ENCODE measurements around the gene FZD8.

FZD8 gene

DNA sequence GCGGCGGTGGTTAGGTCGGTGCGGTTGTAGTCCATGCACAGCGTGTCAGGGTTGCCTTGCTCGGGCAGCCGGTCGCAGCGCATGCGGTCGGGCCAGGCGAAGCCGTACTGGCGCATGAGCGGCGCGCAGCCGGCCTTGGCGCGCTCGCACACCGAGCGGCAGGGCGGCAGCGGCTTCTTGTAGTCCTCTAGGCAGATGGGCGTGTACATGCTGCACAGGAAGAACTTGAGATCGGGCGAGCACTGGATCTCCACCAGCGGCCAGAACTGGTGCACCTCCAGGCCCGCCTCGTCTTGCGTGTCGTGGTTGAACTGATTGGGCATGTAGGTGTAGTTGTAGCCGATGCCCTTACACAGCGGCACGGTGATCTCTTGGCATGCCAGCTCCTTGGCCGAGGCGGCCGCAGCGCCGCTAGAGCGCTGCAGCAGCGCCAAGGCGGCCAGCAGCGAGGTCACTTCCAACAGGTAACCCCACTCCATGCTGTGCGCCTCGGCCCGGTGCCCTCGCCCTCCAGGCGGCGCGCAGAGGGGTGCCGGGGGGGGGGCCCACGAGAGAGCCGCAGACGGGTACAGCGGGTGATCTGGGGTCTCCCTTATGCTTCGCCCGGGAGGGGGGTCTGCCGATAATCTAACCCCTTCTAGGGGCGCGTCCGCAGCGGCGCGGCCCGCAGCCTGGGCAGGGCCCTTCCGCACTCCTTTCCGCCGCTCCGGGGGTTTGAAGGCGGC lies 983 bp downstream of the FZD8 start:
- DNase-seq (ENCODE audit: low read depth): no peak

DNA sequence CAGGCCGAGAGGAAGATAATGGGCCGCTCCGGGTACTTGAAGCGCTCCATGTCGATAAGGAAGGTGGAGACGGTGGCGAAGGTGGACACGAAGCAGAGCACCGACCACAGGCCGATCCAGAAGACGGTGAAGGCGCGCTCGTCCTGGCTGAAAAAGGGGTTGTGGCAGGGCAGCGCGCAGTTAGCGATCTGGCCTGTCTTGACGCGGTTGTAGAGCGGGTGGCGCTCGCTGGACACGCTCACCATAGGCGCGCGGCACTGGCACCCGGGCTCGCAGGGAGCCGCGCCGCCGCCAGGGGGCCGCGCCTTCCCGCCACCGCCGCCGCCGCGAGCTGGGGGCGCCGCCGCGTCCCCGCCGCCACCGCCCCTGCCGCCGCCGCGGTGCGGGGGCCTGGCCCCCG lies 1.6 kb downstream of the FZD8 start:
- no peak for DNase-seq (ENCODE audit: low read depth)

DNA sequence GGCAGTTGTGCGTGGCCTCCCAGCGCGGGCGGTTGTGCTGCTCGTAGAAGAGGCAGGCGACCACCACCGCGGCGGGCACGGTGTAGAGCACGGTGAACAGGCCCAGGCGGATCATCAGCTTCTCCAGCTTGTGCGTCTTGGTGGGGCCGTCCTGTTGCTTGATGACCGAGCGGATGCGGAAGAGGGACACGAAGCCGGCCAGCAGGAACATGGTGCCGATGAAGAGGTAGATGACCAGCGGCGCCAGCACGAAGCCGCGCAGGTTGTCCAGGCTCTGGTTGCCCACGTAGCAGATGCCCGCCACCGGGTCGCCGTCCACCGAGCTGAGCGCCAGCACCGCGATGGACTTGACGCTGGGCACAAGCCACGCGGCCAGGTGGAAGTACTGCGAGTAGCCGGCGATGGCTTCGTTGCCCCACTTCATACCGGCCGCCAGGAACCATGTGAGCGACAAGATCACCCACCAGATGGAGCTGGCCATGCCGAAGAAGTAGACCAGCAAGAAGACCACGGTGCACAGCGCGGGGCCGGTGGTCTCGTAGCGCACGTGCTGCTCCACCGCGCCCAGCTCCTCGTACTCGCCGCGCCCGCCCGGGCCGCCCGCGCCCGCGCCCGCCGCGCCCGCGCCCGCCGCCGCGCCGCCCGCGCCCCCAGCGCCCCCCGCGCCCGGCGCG lies 2.2 kb downstream of the FZD8 start:
- no peak for DNase-seq (ENCODE audit: low read depth)

DNA sequence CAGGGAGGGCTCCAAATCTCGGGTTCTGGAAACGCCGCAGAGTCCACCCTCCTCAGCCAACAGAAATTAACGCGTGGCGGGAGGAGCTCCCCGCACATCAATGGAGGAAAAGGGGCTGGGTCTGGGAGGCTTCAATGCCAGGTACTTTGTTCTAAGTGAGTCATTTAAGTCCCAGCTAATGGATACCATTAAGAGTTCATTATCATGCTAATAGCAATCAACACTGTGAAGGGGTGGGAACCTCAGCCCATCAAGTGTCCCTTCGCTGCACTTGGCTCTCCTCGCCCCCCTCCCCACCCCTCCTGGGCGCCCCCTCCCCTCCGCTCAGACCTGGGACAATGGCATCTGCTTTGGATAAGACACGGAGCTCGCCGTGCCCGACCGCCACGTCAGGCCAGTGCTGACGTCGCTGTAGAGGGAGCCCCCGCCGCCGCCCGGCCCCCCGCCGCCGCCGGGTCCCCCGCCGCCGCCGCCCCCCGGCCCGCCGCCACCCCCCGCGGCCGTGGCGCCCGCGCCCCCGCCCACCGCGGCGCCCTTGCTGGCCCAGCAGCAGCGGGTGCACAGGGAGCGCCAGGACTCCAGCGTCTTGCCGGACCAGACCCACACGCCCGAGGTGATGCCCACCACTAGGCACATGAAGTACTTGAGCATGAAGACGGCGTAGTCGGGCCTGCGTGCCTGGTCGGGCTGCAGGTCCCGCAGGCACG lies 2.9 kb downstream of the FZD8 start:
- no peak for DNase-seq (ENCODE audit: low read depth)

DNA sequence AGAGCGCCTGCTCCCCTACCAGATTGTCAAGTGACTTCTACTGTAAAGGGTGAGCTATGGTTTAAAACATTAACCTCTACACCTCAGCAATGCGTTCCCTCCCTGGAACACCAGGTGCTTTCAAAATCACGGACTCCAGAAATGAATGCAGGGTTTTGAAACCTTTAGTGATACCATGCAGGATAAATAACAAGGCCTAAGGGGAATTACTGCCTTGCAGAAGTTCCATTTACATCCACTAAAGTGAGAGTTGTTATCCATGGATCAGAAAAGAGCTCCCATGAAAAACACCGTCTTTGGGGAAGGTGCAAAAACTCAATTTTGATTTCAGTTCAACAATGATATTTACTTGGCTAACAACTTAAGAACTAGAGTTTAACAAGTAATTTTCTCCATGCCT lies 4.0 kb downstream of the FZD8 start:
- DNase-seq (ENCODE audit: low read depth): no peak

DNA sequence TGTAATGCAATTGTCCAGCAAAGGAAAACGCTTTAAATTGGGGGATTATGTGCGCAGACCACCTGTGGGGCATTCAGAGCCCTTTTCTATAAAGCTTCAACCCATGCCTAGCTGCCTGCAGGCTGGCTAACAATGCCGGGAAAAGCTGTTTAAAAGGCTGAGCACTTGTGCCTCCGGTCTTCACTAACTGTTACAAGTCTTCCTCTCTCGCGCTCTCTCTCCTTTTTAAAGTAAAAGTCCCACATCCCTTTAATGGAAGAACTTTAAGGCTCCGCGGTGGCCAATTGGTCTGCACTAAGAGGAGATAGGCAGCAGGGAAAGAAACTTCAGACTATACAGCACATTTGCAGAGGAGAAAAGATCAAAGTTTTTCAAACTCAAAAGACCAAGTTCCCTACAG lies 4.6 kb downstream of the FZD8 start:
- no peak for DNase-seq (ENCODE audit: low read depth)

DNA sequence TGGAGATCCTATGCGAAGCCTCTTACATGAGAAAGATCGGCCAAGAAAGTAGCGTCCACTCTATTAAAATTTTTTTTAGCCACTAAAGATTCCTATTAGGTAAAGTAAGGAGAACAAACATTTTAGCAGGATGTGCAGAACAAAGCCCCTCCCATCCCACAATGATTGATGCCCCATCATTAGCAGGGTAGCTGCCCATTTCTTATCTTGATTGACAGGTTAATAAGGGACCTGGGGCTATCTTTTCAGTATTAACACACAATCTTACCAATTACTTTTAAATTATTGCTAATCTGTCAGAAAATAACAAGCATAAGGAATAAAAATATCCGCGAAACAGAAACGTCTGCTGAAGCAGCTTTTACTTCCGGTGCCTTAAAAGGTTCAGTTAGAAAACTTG lies 5.1 kb downstream of the FZD8 start:
- no peak for DNase-seq (ENCODE audit: low read depth)

DNA sequence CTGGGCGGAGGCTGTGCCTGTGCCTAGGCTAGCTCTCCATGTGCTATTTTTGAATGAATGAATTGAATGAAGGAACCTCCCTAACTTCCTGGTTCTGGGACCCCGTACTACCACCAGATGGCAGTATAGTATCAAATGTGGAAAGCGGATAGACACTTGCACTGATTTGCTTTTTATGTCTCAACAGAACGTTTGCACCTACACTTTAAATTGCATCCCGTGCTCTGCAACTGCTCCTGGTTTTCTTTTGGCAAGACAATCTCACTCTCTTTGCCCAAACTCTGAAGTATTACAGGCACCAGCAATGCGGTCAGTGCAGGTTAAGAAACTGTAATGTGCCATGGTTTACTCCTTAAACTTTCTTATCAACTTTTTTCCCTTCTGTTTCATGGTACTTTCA lies 6.5 kb downstream of the FZD8 start:
- no peak for DNase-seq (ENCODE audit: low read depth)

DNA sequence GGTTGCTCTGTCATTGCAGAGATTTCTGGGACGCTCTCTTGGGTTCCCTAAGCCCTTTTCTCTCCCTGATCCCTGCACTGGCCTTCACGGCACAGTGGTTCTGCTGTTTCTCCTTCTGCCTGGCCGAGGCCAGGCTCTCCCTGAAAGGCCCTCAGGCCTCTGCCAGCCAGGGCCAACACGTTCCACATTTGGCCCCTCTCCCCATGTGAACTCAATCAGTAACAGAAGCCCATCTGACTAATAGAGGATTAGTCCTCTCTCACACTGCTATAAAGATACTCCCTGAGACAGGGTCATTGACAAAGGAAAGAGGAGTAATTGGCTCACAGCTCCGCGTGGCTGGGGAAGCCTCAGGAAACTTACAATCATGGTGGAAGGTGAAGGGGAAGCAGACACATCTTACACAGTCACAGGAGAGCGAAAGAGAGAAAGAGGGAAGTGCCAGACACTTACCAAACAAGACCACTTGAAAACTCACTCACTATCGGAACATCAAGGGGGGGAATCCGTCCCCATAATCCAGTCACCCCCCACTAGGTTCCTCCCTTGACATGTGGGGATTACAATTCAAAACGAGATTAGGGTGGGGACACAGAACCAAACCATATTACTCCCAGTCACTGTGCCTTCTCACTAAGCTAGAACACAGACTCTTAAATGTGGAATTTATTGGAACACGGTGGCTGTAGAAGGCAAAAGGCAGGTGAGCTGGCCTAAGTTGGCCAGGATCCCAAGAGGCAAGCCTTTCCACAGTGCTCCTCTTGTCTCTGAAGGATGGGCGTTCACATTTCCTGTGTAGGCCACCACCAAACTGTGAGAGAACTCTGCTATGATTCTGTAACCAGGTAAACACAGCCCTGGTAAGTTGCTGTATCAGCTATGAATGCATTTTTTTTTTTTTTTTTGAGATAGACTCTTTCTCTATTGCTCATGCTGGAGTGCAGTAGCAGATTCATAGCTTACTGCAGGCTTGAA lies 8.8 kb downstream of the FZD8 start:
- no peak for DNase-seq (ENCODE audit: low read depth)

DNA sequence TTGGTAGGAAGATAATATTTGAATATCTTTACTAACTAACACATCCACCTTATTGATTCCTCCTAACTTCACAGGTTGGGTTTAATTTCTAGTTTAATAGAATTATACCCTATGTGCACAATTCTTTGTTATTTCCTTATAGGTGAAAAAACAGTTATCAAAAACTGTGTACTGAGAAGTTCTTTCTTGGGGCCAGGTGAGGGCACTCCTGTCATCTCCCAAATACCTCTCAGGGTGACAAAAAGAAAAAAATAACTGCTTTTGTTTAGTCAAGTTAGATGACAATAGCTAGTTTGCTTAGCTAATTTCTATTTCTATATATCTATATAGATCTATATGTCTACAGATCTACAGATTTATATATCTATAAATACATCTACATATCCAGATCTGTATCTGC lies 10.1 kb downstream of the FZD8 start:
- DNase-seq (ENCODE audit: low read depth): no peak

DNA sequence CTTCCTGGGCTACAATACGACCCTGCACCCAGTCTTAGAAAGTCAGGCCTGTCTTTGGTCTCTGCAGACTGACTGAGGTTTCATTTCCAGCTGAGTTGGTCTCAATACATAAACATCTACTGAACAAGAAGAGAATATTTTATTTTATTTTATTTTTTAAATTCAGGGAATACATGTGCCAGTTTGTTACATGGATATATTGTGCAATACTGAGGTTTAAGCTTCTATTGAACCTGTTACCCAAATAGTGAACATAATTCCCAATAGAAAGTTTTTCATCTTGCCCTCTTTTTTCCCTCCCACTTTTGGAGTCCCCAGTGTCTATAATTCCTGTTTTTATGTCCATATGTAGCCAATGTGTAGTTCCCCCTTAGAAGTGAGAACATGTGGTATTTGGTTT lies 10.7 kb downstream of the FZD8 start:
- DNase-seq (ENCODE audit: low read depth): no peak

DNA sequence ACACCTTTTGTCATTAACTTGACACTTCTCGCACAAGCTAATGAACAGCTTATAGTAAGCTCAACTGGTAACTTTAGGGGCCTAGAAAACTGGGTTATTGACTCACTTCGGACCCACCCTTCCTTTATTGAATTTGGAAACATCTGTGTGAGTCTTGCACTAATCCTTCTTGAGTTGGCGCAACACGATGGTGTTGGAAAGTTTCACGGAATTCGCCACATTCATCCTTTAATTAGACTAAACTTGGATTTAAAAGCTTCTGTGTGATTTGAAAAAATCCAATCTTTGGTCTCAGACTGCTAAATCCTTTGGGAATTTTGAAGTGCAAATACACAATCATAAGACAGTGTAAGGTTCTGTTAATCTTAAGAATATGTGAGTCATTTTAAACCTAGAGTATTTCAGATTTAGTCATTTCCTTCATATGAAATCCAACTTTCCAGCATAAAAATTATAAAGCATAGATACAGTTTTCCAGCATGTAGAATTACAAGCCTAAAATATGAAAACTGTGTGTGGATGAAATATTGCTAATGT lies 15.1 kb downstream of the FZD8 start:
- no peak for DNase-seq (ENCODE audit: low read depth)

DNA sequence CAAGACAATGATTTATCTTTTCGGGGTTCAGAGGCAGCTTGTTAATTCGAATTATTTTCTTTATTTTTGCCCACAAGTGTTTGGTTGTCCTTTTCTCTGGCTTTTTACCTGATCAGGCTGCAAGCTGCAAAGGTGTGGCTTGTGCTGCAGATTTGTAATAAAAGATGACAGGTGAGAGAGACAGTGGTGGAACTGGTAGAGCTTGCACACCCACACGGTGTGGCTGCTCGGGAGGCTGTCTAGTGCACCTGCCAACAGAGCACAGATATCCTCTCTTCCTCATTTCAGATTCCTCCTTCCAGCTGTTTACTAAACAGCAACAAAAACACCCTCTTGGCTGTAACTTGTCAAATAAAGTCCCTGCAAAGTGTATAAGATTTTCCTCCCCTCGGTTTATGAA lies 27.8 kb downstream of the FZD8 start:
- no peak for DNase-seq (ENCODE audit: low read depth)

DNA sequence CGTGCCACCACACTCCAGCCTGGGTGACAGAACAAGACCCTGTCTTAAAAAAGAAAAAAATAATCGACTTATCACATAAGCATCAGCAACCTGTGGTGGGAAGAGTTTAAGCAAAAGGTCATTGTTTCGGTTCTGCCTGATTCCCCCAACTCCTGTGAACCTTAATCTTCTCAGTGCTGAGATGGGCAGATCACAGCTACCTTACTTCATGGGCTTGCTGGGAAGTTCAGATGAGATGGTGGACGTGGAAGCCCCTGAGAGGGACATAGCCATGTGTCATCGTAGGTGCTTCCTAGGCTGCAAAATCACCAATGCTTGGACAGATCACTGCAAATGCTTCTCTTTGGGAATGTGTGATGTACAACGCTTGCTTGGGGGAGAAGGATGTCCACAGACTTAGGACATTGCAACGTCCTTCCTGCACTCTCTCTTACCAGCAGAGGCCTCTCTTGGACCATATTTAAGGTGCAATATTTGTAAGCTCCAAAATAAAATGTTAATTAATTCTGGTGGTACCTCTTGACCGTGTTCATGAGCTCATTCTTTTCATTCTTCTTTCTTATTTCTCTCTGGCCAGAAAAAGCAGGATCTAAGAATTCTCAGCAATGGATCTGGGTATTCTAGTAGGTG lies 28.4 kb downstream of the FZD8 start:
- no peak for DNase-seq (ENCODE audit: low read depth)

DNA sequence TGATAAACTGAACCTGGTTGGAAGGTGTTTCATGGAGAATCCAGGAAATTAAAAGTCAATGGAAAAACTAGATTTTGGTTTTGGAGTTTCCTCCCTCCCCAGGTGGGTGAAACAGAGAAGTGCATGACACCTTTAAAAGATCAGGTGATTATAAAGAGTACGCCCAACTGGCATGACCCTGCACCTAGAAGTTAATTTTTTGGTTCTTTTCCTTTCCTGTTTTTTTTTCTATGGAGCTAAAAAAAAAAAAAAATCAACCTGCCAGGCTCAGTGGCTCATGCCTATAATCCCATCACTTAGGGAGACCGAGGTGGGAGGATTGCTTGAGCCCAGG lies 29.0 kb downstream of the FZD8 start:
- DNase-seq (ENCODE audit: low read depth): no peak

DNA sequence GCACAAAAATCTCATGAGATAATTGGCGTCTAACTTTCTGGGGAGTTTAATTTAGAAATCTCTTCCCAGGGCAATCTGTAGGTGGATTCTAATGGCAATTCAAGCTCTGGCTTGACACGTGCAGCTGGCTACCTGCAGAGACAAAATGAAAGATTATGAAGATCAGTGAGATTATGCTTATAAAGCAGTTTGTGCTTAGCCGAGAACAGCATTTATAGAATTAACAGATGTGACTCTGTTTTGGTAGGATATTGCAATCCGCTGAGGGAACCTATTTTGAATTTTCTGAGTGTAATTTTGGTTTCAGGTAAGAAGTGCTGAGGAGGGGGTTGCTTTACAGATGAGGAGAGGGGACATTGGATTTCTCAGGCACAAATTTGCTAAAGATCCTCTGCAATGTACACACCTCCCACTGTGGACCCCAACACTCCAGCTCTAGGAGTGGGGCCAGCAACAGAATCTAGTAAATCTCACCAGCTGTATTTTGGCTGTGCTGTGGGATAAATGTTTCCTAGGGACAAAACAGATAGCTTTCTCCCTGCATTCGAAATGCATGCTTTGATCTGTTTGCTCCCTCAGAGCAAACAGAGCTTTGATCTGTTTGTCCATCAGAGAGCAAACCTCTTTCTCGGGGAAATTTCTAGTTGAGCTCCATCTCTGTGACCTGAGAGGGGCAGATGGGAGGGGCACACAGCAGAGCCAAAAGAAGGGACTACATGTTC lies 29.6 kb downstream of the FZD8 start:
- no peak for DNase-seq (ENCODE audit: low read depth)

DNA sequence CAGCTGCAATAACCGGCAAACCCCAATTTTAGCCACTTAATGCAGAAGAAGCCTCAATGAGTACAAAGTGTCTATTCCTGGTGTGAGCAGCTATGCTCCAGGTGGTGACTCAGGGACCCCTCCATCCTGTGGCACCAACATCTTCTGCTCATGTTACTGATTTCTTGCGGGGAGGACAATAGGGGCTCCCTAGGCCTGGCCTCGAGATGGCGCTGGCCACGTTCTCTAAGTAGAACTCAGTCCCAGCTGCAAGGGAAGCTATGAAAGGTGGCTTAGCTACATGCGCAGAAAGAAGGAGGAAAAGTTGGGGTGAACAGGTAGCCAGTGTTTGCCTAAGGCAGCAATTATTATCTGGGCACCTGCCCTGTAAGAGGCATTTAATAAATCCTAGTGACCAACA lies 30.3 kb downstream of the FZD8 start:
- no peak for DNase-seq (ENCODE audit: low read depth)

DNA sequence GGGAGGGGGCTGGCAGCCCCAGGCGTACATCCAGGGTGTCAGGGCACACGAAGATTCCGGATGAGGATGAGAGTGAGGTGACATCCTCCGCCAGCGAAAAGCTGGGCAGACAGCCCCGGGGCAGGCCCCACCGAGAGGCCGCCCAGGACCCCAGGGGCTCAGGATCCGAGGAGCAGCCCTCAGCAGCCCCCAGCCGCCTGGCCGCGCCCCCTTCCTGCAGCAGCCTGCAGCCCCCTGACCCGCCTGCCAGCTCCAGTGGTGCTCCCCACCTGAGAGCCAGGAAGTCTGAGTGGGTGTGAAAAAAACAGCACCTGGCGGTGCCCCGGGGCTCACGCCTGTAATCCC lies 33.8 kb downstream of the FZD8 start:
- DNase-seq (ENCODE audit: low read depth): no peak

DNA sequence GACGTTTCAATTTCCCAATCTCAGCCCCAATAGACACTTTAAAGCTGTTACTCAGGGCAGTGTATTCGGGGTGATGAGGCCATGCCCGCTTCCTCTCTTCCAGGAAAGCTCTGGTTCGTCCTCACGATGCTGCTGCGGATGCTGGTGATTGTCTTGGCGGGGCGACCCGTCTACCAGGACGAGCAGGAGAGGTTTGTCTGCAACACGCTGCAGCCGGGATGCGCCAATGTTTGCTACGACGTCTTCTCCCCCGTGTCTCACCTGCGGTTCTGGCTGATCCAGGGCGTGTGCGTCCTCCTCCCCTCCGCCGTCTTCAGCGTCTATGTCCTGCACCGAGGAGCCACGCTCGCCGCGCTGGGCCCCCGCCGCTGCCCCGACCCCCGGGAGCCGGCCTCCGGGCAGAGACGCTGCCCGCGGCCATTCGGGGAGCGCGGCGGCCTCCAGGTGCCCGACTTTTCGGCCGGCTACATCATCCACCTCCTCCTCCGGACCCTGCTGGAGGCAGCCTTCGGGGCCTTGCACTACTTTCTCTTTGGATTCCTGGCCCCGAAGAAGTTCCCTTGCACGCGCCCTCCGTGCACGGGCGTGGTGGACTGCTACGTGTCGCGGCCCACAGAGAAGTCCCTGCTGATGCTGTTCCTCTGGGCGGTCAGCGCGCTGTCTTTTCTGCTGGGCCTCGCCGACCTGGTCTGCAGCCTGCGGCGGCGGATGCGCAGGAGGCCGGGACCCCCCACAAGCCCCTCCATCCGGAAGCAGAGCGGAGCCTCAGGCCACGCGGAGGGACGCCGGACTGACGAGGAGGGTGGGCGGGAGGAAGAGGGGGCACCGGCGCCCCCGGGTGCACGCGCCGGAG lies 34.4 kb downstream of the FZD8 start:
- DNase-seq (ENCODE audit: low read depth): no peak

DNA sequence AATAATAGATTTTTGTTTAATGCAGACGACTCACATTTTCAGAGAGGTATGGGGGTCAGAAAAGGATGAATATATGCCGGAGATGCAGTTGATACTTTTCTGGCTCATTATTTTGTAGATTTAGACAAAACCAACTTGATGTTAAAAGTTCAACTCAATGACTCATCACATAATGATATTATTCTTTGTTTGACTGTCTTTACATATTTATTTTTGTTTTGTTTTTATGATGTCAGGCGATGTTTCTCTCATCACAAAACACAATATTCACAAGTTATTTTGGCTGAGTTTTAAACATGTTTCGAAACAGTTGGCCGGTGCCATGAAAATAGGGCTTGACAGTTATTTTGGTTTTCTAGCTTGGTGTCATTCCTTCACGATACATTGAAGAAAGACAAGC lies 35.7 kb downstream of the FZD8 start:
- no peak for DNase-seq (ENCODE audit: low read depth)

Data from HS-27A (cell line).